ENCODE measurements around the gene SREBF1.

The SREBF1 gene

DNA sequence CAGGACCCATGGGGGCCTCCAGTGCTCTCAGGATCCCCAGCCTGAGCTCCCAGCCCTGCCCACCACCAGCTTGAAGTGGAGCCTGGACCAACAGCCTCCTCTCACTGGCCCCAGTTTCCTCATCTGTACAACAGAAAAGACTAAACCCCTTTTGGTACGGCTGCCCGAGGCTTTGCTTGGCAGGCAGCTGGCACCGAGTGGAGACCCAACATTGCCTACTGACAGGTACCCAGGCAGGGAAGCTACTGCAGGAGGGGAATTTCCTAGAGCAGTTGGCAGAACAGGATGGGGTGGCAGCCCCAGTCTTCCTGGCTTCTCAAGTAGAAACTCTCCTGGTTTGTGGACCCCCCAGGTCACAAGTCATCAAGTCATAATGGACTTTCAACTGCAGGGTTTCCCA is 14.2 kb downstream of the SREBF1 start:
- DNase-seq: no peak

DNA sequence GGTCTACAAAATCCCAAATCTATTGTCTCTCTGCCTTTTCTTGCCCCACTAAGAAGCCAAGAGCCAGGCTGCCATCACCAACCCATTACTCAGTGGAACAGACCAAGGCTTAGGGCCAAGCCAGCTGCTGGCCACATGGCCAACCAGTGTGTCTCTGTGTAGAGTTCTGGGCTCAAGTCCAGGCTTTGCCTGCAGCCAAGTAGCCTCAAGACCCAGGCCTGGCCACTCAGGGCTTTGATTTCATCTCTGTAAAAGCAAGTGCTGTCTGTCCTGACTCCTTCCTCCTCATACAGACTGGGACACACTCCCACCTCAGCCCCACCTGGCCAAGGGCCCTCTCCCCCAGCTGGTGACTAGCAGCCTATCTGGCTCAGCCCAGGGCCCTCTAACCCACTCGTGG is 14.6 kb downstream of the SREBF1 start:
- DNase-seq: peak; percentile 56

- DNase-seq: no peak
Observed at GRCh38 chr17:17820463-17821158, 16.2 kb downstream of the SREBF1 start.

GRCh38 chr17:17820046-17820445 is 16.7 kb downstream of the SREBF1 start:
- DNase-seq: no peak

DNA sequence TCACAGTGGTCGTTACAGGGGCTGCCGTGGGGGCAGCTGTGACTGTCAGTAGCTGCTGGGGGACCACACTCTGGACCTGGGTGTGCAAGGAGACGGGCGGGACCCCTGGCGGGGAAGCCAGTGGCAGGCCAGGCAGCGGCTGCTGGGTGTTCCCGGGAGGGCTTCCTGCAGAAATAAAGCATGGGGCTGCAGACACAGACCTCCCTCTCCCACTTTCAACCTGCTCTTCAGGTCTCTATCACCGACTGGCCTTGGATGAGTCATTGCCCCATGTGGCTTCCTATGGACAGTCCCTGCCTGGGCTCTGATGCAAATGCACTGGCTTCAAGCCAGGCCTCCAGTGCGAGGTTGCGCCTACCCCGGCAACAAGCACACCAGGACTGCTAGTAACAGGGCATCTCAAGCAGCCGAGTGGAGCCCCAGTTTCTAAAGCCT is 17.2 kb downstream of the SREBF1 start:
- peak; percentile 53 for DNase-seq

DNA sequence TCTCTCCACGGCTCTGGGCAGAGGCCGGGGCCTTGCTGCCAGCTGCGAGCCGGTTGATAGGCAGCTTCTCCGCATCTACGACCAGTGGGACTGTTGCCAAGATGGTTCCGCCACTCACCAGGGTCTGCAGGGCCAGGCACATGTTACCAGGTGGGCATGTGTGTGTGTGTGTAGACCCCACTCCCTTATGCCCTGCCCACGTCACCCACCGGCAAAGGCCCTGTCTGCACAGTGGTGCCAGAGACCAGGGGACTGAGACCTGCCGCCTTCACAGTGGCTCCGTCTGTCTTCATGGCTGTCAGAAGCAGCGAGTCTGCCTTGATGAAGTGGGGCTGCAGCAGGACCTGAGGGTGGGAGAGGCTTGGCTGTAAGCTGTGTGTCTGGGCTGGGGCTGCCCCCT is 17.7 kb downstream of the SREBF1 start:
- no peak for DNase-seq

GRCh38 chr17:17818088-17818526 is 18.7 kb downstream of the SREBF1 start:
- no peak for DNase-seq

DNA sequence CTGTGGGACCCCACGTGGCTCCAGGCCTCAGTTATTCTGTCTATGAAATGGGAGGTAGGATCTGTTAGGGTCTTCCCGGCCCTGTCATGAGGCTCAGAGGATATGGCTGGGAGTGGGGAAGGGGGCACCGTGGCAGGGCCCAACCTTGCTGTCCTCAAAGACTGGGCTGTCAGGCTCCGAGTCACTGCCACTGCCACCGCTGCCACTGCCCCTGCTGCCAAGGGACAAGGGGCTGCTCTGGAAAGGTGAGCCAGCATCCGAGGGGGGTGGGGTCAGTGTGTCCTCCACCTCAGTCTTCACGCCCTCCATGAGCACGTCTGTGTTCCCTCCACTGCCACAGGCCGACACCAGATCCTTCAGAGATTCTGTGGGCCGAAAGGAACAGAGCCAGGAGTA is 19.2 kb downstream of the SREBF1 start:
- no peak for DNase-seq

GRCh38 chr17:17816831-17817551 is 19.8 kb downstream of the SREBF1 start:
- DNase-seq: no peak

GRCh38 chr17:17816240-17816814 is 20.5 kb downstream of the SREBF1 start:
- DNase-seq: no peak

DNA sequence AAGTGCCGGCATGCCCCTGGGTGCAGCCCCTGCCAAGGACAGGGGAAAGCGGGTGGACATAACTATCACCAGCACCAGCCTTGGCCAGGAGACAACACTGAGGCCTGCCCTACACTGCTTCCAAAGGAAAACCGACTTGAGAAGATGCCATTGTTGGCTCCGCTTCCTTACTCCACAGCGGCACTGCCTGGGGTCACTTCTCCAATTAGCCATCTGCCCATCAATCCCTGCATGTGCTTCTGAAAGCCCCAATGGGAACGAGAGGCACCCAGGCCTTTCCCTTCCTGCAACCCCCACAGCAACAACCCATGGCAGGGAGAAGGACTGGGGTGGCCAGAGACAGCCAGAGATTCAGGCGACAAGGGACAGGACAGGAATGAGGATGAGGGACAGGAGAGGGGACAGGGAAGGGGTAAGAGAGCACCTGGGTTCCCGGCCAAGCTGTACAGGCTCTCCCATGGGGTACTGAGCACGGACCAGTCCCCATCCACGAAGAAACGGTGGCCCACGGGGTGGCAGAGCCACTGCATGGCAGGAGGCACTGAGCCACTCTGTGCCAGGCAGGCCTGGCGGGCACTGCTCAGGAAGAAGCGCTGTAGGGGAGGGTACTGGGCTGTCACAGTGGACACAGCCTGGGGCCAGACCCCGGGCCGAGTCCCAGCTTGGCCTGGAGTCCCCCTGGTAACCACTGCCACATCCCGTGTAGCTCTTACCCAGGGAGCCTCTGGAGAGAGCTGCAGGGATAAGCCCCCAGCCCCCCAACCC is 21.2 kb downstream of the SREBF1 start:
- no peak for DNase-seq

DNA sequence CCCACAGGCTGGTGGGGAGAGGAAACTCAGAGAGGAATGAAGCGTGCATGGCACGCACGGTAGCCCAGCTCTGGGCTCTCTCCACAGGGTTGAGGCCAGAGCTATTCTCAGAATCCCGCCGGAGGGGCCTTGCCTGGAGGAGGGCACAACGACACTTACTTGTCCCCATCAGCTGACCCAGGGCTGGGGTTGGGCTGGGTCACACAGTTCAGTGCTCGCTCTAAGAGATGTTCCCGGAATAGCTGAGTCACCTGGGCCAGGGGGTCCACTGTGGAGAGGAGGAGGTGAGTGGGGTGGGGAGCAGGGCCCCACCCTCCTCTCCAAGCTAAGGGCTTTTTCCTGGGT is 21.8 kb downstream of the SREBF1 start:
- DNase-seq: no peak

DNA sequence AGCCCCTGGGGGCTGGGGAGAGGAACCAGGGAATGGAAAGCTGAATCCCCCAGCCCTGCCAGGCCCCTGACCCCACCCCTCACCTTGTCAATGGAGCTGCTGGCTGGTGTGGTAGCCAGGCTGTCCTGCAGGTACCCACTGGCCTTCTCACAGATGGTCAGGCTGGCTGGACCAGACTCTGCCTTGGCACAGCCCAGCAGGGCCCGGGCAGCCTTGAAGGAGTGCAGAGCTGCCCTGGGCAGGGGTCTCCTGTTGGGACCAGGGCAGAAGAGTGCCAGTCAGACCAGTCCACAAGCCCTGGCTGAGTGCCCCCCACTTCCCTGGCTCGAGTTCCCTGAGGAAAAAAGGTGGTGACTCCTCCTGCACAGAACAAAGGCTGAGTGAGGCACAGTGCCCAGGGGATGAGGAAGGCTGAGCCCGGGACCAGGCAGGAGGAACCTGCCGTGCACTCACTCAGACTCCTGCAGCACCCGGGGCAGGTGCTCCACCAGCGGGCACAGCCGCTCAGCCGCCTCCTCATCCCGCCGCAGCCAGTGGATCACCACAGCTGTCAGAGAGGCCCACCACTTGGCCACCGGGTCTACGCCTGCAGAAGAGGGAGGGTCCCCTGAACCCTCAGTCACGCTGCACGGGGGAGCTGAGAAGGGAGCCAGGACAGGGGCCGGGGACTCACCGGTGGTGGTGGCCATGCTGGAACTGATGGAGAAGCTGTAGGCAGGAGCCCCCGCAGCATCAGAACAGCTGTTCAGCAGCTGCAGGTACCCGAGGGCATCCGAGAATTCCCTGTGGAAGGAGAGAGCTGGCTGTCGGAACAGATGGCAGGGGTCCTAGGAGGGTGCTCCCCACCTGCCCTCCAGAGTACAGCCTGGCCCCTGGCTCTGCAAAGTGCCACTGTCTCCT is 22.4 kb downstream of the SREBF1 start:
- DNase-seq: no peak

DNA sequence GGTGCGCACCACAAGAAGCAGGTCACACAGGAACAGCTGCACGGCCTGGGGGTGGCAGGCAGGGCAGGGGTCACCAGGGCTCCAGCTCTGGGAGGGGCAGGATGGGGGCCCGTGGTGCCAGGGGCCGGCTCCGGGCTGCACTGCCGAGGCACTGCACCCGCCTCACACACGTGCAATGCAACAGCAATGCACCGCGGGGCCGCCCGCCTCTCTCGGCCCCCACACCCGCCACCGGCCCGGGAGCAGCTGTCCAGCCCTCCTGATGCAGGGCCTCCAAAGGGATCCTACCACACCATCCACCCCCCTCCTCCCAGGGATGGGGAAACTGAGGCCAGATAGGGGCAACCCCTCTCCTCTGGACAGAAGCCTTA is 23.1 kb downstream of the SREBF1 start:
- DNase-seq: no peak

DNA sequence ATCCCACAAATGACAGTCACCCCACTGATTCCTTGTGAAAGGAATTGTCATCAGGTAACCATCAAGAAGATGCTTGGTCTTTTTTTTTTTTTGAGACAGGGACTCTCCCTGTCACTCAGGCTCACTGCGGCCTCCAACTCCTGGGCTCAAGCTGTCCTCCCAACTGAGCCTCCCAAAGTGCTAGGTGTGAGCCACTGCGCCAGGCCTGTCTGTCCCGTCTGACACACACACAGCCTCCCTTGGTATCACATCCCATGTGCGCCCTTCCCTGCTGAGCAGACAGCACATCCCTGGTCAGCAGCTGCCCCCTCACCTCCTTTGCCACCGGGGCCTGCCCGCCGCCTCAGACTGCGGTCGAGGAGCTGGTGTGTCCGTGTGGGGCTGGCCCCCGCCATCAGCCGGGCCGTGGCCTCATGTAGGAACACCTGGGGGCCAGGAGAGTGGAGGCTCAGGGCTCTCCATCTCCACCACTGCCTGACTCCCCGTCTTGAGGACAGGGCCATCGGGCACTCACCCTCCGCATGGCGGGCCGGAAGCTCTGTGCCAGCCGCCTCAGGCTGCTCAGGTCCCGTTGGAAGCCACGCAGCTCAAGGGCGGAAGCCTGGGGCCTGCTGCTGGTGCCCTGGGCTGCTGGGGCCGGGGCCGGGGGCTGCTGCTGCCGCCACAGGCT is 23.6 kb downstream of the SREBF1 start:
- no peak for DNase-seq

DNA sequence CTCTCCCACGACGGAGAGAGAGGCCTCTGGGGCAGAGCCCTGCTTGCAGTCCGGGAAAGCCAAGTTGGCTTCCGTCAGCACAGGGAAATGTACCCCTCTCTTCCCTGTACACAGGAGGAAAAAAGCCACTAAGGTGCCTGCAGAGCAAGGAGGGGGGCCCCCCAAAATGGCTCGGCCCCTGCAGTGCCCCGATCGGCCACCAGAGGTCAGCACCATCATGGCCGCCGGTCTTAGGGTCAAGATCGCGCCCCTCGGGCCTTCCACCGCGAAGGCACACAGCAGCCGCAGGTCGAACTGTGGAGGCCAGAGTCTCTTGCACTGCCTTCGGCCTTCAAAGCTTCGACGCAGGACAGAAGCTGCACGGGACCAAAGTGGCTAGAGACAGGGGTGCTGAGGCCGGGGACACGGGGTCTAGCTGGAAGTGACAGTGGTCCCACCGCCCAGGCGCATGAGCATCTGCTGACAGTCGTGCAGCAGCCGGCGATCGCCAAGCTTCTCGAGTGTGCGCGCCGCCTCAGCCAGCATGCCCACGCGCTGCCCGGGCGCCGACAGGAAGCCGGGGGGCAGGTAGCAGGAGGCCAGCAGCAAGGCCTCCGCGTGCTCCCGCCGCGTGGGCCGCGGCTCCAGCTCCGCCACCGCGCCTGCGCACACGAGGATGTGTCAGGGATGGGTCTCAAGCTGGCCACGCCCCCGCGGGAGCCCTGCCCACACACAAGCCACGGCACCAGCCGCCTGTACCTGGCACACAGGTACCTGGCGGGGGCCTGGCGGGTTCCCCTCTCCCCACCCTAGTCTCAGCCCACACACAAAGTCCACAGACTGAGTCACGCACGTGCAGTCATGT is 24.4 kb downstream of the SREBF1 start:
- peak; percentile 84 for DNase-seq

DNA sequence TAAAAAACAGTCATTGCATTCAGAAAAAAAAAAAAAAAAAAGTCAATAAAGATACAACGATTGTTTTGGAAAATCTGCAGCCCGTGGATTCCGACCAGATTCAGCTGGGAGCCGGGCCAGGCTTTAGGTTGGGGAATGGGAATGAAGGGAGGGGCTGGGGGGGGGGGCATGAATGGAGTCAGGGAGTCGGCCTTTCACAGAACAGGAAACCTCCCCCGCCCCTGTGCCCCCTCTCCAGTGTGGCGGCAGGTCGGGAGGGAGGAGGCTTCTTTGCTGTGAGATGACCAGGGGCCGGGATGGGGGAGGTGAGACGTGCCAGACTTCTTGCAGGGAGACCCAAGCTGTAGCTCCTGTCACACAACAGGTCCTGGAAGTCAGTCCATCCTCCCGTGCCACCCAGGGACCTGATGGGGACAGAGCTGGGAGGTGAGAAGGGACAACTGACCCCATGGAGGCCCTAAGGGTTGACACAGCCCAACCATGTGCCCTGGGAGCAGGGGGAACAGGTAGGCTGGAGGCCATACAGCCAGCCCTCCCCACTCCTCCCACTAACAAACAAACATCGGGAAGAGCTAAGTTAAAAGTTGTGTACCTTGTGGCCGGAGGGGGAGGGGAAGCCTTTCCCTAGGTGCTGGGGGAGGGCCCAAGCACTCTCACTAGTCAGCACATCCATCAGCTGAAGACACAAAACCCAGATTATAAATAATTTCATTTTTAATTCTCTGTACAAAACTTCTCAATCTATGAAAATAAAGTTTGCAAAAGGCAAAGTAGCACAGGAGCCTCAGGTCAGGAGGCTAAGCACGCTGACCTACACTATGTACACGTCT is 25.2 kb downstream of the SREBF1 start:
- DNase-seq: peak; percentile 75

DNA sequence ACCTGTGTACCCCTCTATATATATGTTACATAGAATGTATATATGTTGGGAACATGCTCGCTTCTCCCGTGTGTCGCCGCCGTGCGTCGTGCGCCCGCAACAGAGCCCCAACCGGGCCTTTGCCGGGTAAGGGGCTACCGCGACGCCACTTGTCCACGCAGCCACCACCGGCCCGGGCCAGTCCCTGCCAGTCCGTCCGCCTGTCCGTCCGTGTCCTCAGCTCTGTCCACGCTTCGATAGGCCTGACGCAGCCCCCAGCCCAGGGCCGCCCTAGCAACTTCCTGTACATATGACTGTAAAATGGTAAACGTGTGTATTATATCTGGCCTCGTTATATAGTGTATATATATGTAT is 25.9 kb downstream of the SREBF1 start:
- no peak for DNase-seq

DNA sequence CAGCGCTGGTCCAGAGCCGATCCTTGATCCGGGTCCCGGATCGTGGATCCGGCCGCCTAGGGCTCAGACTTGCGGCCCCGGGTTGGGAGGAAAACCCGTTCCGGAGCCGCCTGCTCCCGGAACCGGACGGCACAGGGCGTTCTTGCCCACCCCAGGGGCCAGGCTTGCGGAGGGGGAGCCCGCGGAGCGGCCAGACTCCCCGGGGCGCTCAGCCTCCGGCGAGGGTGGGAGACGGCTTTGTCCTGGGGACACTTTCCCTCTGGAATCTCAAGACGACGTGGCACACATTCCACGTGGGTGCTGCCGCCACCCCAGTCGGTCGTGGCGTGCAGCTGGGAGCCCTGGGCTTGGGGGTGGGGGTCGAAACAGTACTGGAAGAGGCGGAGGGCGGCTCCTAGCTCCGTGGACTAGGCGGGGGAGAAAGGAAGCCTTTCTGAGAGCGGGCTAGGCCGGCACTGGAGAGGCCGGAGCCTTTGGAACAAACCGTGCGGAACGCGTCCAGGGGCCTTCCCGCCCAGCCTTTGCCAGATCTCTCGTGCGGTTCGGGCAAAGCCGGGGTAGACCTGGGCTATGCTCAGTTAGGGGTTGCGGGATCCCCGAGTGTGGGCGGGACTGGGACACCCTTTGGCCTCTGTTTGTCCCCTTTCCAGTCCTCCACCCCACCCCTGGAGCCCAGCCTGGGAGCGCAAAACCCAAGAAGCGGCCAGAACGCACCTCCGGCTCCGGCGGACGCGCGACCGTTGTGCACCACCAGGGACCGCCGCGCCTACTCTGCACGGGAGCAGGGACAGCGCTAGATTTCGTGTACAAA is 26.5 kb downstream of the SREBF1 start:
- peak; percentile 83 for DNase-seq

Measured in femur (tissue), 1 donor.